Retinal pigment epithelial cell (primary cell): ENCODE data around the gene ATP6V1G3.
"Not testable (repeated sequence)": the region's sequence is repeated elsewhere in the genome, so short reads cannot be mapped to it uniquely, and the experiment has no call there.

Source experiments
- DNase-seq: peaks from one replicate; pipeline ENCODE4 v3.0.0-alpha.2; 2010; ENCODE audit warnings: low read depth
- H3K4me3 ChIP-seq: 2 replicates; pipeline ENCODE4 v1.5.1; 2011; ENCODE audit warnings: mild to moderate bottlenecking, low read length, control low read depth, moderate library complexity
- TF ChIP-seq, protein P1 (sequence below): conservative IDR thresholded peaks from 2 replicates; pipeline ENCODE4 v1.5.1; 2011; ENCODE audit warnings: low read depth, low read length, control low read depth, inconsistent platforms

The ATP6V1G3 gene

GRCh38 chr1:198540580-198540979 lies at the start of gene ATP6V1G3:
Gene ATP6V1G3 (minus strand): TSS chr1:198540680. CDS start chr1:198540650, 30 bp downstream.
- H3K4me3 ChIP-seq: no peak within 1 kb of the TSS
- TF ChIP-seq, protein P1, sequence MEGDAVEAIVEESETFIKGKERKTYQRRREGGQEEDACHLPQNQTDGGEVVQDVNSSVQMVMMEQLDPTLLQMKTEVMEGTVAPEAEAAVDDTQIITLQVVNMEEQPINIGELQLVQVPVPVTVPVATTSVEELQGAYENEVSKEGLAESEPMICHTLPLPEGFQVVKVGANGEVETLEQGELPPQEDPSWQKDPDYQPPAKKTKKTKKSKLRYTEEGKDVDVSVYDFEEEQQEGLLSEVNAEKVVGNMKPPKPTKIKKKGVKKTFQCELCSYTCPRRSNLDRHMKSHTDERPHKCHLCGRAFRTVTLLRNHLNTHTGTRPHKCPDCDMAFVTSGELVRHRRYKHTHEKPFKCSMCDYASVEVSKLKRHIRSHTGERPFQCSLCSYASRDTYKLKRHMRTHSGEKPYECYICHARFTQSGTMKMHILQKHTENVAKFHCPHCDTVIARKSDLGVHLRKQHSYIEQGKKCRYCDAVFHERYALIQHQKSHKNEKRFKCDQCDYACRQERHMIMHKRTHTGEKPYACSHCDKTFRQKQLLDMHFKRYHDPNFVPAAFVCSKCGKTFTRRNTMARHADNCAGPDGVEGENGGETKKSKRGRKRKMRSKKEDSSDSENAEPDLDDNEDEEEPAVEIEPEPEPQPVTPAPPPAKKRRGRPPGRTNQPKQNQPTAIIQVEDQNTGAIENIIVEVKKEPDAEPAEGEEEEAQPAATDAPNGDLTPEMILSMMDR: no peak

DNA sequence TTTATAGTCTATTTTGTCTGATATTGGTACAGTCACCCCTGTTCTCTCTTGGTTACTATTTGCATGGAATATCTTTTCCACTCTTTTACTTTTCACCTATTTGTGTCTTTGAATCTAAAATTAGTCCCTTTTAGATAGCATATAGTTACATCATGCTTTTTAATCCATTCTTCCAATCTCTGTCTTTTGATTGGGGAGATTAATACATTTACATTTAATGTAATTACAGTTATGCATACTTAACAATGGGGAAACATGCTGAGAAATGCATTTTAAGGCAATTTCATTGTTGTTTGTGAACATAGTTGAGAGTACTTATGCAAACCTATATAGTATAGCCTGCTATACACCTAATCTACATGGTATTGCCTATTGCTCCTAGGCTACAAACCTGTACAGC lies 48.4 kb upstream of the ATP6V1G3 start:
- no peak for DNase-seq
- TF ChIP-seq, protein P1: no peak
- no peak overlapping the region for H3K4me3 ChIP-seq

More at GRCh38 chr1:198540580-198540979, at the start of gene ATP6V1G3:
- no peak for DNase-seq

DNA sequence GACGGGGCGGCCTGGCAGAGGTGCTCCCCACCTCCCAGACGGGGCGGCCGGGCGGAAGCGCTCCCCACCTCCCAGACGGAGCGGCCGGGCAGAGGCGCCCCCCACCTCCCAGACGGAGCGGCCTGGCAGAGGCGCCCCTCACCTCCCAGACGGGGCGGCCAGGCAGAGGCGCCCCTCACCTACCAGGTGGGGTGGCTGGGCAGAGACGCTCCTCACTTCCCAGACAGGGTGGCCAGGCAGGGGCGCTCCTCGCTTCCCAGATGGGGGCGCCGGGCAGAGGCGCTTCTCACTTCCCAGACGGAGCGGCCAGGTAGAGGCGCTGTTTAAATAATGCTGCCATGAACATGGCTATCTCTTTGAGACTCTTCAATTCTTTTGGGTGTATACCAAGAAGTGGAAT lies 43.7 kb upstream of the ATP6V1G3 start:
- TF ChIP-seq, protein P1: no peak
- H3K4me3 ChIP-seq: no peak overlapping the region
- no peak for DNase-seq

- H3K4me3 ChIP-seq, DNase-seq: not testable (repeated sequence)
Measured at GRCh38 chr1:198583209-198583802, 42.8 kb upstream of the ATP6V1G3 start.

- no peak for DNase-seq
- TF ChIP-seq, protein P1: no peak
- H3K4me3 ChIP-seq: no peak overlapping the region
Measured at GRCh38 chr1:198577444-198577843, 37.0 kb upstream of the ATP6V1G3 start.

GRCh38 chr1:198575798-198576641 lies 35.5 kb upstream of the ATP6V1G3 start:
- DNase-seq: no peak
- no peak overlapping the region for H3K4me3 ChIP-seq
- TF ChIP-seq, protein P1: no peak

GRCh38 chr1:198575292-198575691 lies 34.8 kb upstream of the ATP6V1G3 start:
- no peak overlapping the region for H3K4me3 ChIP-seq
- no peak for DNase-seq
- TF ChIP-seq, protein P1: no peak
